Measurements from ENCODE around the gene CHRNB2.

- TF ChIP-seq EP300 (IDR thresholded peaks at IDR 0.05) = no peak
- no peak for TF ChIP-seq CTCF (IDR thresholded peaks at IDR 0.05)
- TF ChIP-seq POLR2A (IDR thresholded peaks at IDR 0.05) = no peak
Observed at GRCh38 chr1:154550070-154550469, 17.5 kb upstream of the CHRNB2 start.

Data from ovary (tissue), 3 donors.